BE2C (cell line): ENCODE data around the gene SH3PXD2B.

Experiments
- DNase-seq: peaks from one replicate; pipeline ENCODE4 v3.0.0-alpha.2; 2020
- H3K27me3 ChIP-seq: fragments of 250-450 bp; sonication (Bioruptor Pico); 2 replicates; pipeline ENCODE4 v1.5.1; 2020; ENCODE audit warnings: mild to moderate bottlenecking
- H3K36me3 ChIP-seq: fragments of 250-450 bp; sonication (Bioruptor Pico); 2 replicates; pipeline ENCODE4 v1.5.1; 2020; ENCODE audit warnings: mild to moderate bottlenecking
- H3K4me1 ChIP-seq: fragments of 250-450 bp; sonication (Bioruptor Pico); 2 replicates; pipeline ENCODE4 v1.5.1; 2020
- H3K4me3 ChIP-seq: 2 replicates; pipeline ENCODE4 v1.5.1; 2011; ENCODE audit warnings: low read depth, low read length
- H3K9me3 ChIP-seq: fragments of 250-450 bp; sonication (Bioruptor Pico); 2 replicates; pipeline ENCODE4 v1.5.1; 2020
- CTCF ChIP-seq: IDR thresholded peaks from 2 replicates; pipeline ENCODE4 v1.5.1; 2012; ENCODE audit warnings: mild to moderate bottlenecking, low read depth, low read length

SH3PXD2B gene

GRCh38 chr5:172444110-172444510 lies 10.2 kb downstream of the SH3PXD2B start:
- H3K9me3 ChIP-seq, result no peaks in the 10 kb centered on the region
- H3K27me3 ChIP-seq, result no peaks in the 10 kb centered on the region
- no peaks in the 10 kb centered on the region for H3K36me3 ChIP-seq
- H3K4me3 ChIP-seq, result no peak overlapping the region
- no peak for DNase-seq
- no peak for TF ChIP-seq CTCF
- peaks cover 3% of the 10 kb centered on the region; the same call in 1 of the 2 replicates for H3K4me1 ChIP-seq

- DNase-seq, result peak; percentile 53
These were observed 10.8 kb downstream of the SH3PXD2B start for GRCh38 chr5:172443441-172444109.

GRCh38 chr5:172442592-172442991 lies 11.7 kb downstream of the SH3PXD2B start:
- no peak for DNase-seq
- H3K9me3 ChIP-seq, result no peaks in the 10 kb centered on the region
- no peak for TF ChIP-seq CTCF
- no peaks in the 10 kb centered on the region for H3K27me3 ChIP-seq
- H3K36me3 ChIP-seq, result no peaks in the 10 kb centered on the region
- H3K4me1 ChIP-seq, result peaks cover 13% of the 10 kb centered on the region
- H3K4me3 ChIP-seq, result no peak overlapping the region

More at GRCh38 chr5:172443441-172444109, 10.8 kb downstream of the SH3PXD2B start:
- Histone ChIP-seq H3K9me3 (no peaks in the 10 kb centered on the region), H3K4me3 (no peak overlapping the region), H3K27me3 (no peaks in the 10 kb centered on the region), H3K4me1 (peaks cover 3% of the 10 kb centered on the region), H3K36me3 (no peaks in the 10 kb centered on the region)
- TF ChIP-seq CTCF, result no peak

- H3K9me3 ChIP-seq, result no peaks in the 10 kb centered on the region
- no peak overlapping the region for H3K4me3 ChIP-seq
- H3K27me3 ChIP-seq, result no peaks in the 10 kb centered on the region
- TF ChIP-seq CTCF, result no peak
- no peaks in the 10 kb centered on the region for H3K36me3 ChIP-seq
- DNase-seq, result no peak
- peaks cover 21% of the 10 kb centered on the region for H3K4me1 ChIP-seq
These were observed 13.0 kb downstream of the SH3PXD2B start for GRCh38 chr5:172441262-172441751.

GRCh38 chr5:172440486-172440885 lies 13.8 kb downstream of the SH3PXD2B start:
- no peaks in the 10 kb centered on the region for H3K27me3 ChIP-seq
- H3K4me1 ChIP-seq, result peaks cover 21% of the 10 kb centered on the region
- no peaks in the 10 kb centered on the region for H3K9me3 ChIP-seq
- DNase-seq, result no peak
- no peak overlapping the region for H3K4me3 ChIP-seq
- no peak for TF ChIP-seq CTCF
- no peaks in the 10 kb centered on the region for H3K36me3 ChIP-seq

GRCh38 chr5:172439785-172440477 lies 14.4 kb downstream of the SH3PXD2B start:
- no peak overlapping the region for H3K4me3 ChIP-seq
- peak; percentile 74 for DNase-seq
- no peaks in the 10 kb centered on the region for H3K27me3 ChIP-seq
- TF ChIP-seq CTCF, result 0 out of 2 replicates have a peak, but pooled peaks have one; percentile 1
- H3K36me3 ChIP-seq, result no peaks in the 10 kb centered on the region
- no peaks in the 10 kb centered on the region for H3K9me3 ChIP-seq
- peaks cover 21% of the 10 kb centered on the region for H3K4me1 ChIP-seq
